ENCODE results near the gene PARD3.

DNA sequence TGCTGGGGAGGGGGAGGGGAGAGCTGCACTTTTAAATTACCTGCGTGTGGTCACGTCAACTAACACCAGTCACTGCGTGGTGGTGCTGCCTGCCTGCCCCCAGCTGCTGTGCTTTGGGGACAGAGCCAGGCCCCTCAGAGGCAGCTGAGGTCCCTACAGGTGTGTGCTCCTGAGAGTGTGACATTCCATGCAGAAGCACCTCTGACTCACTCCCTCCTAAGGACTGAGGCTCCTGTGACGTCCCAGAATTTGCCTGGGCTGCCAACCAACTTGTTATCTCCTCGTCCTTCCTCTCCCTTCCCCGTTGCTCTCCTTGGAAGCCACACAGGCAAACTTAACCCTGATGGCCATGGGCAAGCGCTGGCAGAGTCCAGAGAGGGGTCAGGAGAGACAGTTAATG lies 563.0 kb downstream of the PARD3 start:
- TF ChIP-seq, protein P1, sequence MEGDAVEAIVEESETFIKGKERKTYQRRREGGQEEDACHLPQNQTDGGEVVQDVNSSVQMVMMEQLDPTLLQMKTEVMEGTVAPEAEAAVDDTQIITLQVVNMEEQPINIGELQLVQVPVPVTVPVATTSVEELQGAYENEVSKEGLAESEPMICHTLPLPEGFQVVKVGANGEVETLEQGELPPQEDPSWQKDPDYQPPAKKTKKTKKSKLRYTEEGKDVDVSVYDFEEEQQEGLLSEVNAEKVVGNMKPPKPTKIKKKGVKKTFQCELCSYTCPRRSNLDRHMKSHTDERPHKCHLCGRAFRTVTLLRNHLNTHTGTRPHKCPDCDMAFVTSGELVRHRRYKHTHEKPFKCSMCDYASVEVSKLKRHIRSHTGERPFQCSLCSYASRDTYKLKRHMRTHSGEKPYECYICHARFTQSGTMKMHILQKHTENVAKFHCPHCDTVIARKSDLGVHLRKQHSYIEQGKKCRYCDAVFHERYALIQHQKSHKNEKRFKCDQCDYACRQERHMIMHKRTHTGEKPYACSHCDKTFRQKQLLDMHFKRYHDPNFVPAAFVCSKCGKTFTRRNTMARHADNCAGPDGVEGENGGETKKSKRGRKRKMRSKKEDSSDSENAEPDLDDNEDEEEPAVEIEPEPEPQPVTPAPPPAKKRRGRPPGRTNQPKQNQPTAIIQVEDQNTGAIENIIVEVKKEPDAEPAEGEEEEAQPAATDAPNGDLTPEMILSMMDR (conservative IDR thresholded peaks at IDR 0.05): no peak
- no peak for TF ChIP-seq EZH2 (IDR thresholded peaks at IDR 0.05; ENCODE audit: low read depth)
